Stimulated activated CD8-positive, alpha-beta memory T cell treated with anti-CD3 and anti-CD28 coated beads, Interleukin-7, amount 100 ng/mL, for 4 hours (primary cell): ENCODE results near the gene NCAN.
"Not testable (repeated sequence)": the region's sequence is repeated elsewhere in the genome, so short reads cannot be mapped to it uniquely, and the experiment has no call there.

ENCODE experiments used
- DNase-seq, 2 donors: peaks; one replicate each; pipeline ENCODE4 v3.0.0-alpha.2; 2020; ENCODE audit warnings: low read depth in 2 of 2

NCAN gene

GRCh38 chr19:19224150-19224851 is 12.5 kb downstream of the NCAN start:
- no peak for DNase-seq

- DNase-seq = peak; percentile 29 to 69
Observed at GRCh38 chr19:19224852-19225494, 13.2 kb downstream of the NCAN start.

- DNase-seq = no peak
Observed at GRCh38 chr19:19226204-19226603, 14.4 kb downstream of the NCAN start.

- DNase-seq = no peak
Observed at GRCh38 chr19:19226663-19227062, 14.9 kb downstream of the NCAN start.

GRCh38 chr19:19227217-19227616 is 15.5 kb downstream of the NCAN start:
- no peak for DNase-seq

GRCh38 chr19:19229701-19230100 is 17.9 kb downstream of the NCAN start:
- DNase-seq = no peak

GRCh38 chr19:19230999-19231398 is 19.2 kb downstream of the NCAN start:
- DNase-seq = no peak

DNA sequence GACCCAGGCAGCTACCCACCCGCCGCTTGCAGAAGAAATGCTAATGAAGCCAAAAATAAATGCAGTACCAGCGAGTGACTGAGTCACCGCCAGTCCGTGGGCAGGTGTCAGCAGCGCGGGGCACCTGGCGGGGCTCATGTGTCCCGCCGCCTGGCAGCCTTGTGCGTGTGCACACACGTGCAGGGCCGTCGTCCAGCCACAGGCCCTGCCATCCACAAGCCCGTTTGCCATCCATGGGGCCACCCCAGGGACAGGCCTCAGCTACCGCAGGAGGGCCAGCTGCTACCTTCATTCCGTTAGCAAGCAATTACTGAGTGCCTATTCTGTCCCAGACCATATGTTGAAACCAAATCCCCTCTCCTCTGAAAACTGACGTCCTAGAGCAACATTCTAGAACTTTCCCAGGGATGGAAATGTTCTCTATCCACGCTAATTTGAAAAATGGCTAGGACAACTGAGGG is 20.5 kb downstream of the NCAN start:
- DNase-seq = no peak

- DNase-seq = no peak
Observed at GRCh38 chr19:19234220-19234816, 22.6 kb downstream of the NCAN start.

DNA sequence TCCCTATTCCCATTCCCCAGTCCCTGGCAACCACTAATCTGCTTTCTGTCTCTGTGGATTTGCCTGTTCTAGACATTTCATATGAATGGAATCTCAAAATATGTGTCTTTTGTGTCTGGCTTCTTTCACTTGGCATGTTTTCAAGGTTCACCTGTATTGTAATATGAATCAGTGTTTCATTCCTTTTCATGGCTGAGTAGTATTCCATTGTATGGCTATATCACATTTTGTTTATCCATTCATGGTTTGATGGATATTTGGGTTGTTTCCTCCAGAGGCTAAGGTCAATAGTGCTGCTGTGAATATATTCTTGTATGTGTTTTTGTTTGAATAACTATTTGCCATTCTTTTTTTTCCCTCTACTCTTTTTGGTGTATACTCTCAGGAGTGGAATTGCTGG is 24.4 kb downstream of the NCAN start:
- no peak for DNase-seq

DNA sequence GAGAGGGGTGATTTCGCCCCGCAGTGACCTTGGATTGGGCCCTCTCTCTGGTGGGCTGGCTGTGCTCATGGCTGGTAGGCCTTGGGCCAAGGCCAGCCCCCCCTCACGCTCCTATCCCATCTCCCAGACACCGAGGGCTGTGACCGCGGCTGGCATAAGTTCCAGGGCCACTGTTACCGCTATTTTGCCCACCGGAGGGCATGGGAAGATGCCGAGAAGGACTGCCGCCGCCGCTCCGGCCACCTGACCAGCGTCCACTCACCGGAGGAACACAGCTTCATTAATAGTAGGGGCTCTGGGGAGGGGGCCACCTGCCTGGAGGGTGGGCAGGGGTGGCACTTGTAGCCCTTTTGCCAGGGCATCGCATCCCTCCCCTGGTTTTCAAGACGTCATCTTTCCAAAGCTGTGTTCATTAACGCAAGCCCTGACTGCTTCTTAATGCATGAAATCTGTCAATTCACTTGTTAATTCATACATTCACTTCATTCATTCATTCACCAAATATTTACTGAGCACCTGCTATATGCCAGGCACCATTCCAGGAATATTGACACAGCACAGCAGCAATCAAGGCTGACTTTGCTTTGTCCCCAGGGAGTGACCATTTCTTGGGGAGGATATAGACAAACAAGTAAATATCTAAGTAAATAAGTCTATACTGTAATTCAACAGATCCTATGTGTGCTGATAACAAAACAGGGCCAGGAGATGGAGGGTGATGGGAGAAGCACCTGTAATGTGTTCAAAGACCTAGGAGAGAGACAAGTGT is 26.6 kb downstream of the NCAN start:
- no peak for DNase-seq

GRCh38 chr19:19239675-19240074 is 27.9 kb downstream of the NCAN start:
- no peak for DNase-seq

DNA sequence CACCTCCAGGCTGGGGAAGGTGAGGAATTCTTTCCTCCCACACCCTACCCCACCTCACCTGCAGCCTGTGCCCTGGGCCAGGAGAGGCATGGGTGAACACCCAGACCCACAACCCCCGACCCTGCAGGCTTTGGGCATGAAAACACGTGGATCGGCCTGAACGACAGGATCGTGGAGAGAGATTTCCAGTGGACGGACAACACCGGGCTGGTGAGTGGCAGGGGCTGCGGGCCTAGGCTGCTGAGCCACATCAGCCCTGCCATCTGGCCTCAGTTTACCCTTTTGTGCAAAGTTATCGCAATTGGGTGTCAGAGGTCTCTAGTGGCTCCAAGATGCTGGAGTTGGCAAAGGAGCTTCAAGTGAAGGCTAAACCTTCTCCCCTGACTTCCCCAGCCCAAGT is 28.7 kb downstream of the NCAN start:
- DNase-seq = no peak

DNA sequence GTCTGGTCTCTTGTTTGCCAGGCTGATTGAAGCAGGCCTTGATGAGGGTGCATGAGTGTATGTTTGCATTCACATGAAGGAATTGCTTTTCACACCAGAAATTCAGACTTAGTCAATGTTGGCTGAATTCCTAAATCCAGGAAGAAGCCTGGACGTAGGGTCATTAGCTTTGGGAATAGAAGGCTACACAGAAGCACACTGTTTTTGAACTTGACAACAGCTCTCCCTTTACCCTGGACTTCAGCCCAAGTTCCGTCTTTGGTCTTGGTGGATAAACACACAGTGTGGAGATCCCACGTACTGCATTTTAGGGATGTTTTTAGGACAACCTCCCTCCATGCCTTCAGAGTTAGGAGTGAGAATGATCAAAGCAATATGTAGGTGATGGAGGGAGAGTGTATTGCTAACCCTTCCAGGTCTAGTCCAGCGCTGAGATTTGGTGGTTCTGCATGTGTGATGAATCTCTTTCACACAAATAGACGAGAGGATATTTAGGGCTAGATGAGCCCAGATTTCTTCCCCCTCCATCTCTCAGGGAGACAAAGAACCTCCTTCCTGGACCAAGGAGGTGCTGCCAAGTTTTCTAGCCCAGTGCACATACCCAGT is 38.5 kb downstream of the NCAN start:
- DNase-seq = no peak

GRCh38 chr19:19253409-19253808 is 41.7 kb downstream of the NCAN start:
- not testable (repeated sequence) for DNase-seq

- no peak for DNase-seq
Observed at GRCh38 chr19:19256072-19256969, 44.6 kb downstream of the NCAN start.

GRCh38 chr19:19257137-19257536 is 45.4 kb downstream of the NCAN start:
- DNase-seq = no peak

DNA sequence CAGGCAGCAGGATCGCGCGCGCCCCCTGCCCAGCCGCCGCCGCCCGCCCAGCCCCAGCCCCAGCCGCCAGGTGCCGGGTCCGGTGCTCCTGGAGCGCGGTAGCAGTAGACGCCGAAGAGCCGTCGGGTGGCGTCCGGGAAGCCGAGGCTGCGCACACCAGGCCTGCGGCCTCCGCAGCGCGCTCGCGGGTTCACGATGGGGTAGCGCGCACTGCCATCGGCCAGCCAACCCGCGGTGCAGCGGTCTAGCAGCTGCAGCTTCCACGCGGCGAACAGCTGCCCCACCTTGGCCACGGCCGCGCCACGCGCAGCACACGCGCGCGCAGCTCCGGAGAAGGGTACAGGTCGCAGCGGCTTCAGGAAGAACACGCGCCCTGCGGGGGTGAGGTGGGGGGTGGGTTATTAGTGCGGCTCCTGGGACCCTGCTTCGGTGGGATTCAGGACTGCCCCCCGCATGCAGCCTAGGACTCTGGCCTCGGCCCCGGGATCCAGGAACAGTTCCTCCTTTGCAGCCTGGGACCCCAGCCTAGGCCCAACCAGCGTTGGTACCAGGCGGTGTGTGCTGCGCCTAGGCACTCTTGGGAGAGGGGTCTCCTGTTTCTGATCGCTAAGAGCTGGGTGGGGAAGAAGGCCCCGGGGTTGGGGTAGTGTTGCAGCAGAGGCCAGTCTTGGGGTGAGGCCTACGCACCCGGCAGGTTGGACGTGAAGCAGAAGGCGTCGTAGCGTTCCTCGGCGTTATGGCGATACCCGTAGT is 46.3 kb downstream of the NCAN start:
- DNase-seq = no peak

DNA sequence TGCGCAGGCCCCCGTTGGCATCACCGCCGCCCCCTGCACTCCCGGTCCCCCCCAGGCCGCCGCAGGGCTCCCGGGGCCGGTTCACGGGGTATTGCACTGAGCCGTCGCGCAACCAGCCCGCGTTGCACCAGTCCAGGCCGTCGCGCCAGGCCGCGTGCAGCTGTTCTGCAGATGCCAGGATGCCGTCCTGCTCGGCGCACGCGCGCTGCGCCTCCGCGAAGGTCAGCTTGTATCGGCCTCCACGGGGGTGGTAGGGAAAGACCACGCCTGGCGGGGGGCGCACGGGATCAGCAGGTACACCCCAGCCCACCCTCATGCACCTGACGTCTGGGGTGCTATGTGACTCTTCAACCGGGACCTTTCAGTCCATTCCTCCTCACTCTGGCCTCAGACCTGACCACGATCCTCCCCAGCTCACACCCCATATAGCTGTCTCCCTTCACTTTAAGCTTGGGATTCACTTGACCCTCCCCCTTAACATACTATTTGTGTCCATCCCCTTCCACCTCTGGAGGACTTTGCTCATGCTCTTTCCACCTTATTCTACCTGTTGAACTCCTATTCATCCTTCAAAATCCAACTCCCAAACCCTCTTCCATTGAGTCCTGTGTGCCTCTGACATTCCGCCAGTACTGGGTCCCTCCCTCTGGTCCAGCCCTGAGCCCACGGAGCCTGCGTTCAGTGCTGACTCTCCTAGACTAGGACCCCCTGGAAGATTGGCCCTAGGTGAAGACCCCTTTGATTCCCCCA is 47.0 kb downstream of the NCAN start:
- no peak for DNase-seq
